GM23248 (cell line): ENCODE results near the gene MDM4. TPM values are rescaled to one million over a fixed set of nuclear protein-coding genes. Genes with fewer than 3 reads are reported as not detected.

Experiments used
- DNase-seq: peaks from one replicate; pipeline ENCODE4 v3.0.0-alpha.2; 2015
- H2AFZ ChIP-seq: fragments of 200-600 bp; sonication (generic); 2 replicates; pipeline ENCODE4 v1.6.1; 2016; ENCODE audit warnings: antibody characterized with exemption
- H3F3A ChIP-seq: fragments of 200-600 bp; sonication (generic); 2 replicates; pipeline ENCODE4 v1.6.1; 2016; ENCODE audit warnings: mild to moderate bottlenecking, antibody characterized with exemption, mixed run types; ENCODE audit not compliant: insufficient read depth
- H3K27ac ChIP-seq: fragments of 200-600 bp; sonication (generic); 2 replicates; pipeline ENCODE4 v1.5.1; 2016; ENCODE audit warnings: mild to moderate bottlenecking
- H3K27me3 ChIP-seq: fragments of 200-600 bp; sonication (generic); replicated peaks from 2 replicates; pipeline ENCODE4 v1.6.1; 2016; ENCODE audit warnings: mild to moderate bottlenecking; ENCODE audit not compliant: insufficient read depth
- H3K36me3 ChIP-seq: fragments of 200-600 bp; sonication (generic); 2 replicates; pipeline ENCODE4 v1.6.1; 2016; ENCODE audit warnings: low read depth, mild to moderate bottlenecking
- H3K4me1 ChIP-seq: fragments of 200-600 bp; sonication (generic); 2 replicates; pipeline ENCODE4 v1.6.1; 2016; ENCODE audit warnings: mild to moderate bottlenecking; ENCODE audit not compliant: insufficient read depth
- H3K4me2 ChIP-seq: fragments of 200-600 bp; sonication (generic); one replicate; pipeline ENCODE4 v1.6.1; 2016; ENCODE audit warnings: mild to moderate bottlenecking; ENCODE audit not compliant: unreplicated experiment
- H3K4me3 ChIP-seq: fragments of 200-600 bp; sonication (generic); 2 replicates; pipeline ENCODE4 v1.5.1; 2016; ENCODE audit warnings: mild to moderate bottlenecking
- H3K79me2 ChIP-seq: fragments of 200-600 bp; sonication (generic); 2 replicates; pipeline ENCODE4 v1.6.1; 2016; ENCODE audit warnings: mild to moderate bottlenecking; ENCODE audit not compliant: insufficient read depth
- H3K9ac ChIP-seq: fragments of 200-600 bp; sonication (generic); 2 replicates; pipeline ENCODE4 v1.6.1; 2016; ENCODE audit warnings: mild to moderate bottlenecking
- H3K9me2 ChIP-seq: fragments of 200-600 bp; sonication (generic); 2 replicates; pipeline ENCODE4 v1.6.1; 2016; ENCODE audit warnings: mixed run types, mild to moderate bottlenecking, moderate library complexity; ENCODE audit not compliant: insufficient read depth
- H3K9me3 ChIP-seq: fragments of 200-600 bp; sonication (generic); one replicate; pipeline ENCODE4 v1.6.1; 2017; ENCODE audit warnings: low read depth
- H4K20me1 ChIP-seq: fragments of 200-600 bp; sonication (generic); 2 replicates; pipeline ENCODE4 v1.6.0; 2016; ENCODE audit not compliant: insufficient read depth
- EZH2 ChIP-seq: fragments of 200-600 bp; sonication (generic); IDR thresholded peaks from 2 replicates; pipeline ENCODE4 v1.6.1; 2018; ENCODE audit warnings: antibody characterized with exemption, mild to moderate bottlenecking; ENCODE audit not compliant: insufficient read depth, poor library complexity, severe bottlenecking
- EZH2phosphoT487 ChIP-seq: fragments of 200-600 bp; sonication (generic); IDR thresholded peaks from 2 replicates; pipeline ENCODE4 v1.6.1; 2018; ENCODE audit warnings: antibody characterized with exemption, moderate library complexity, mild to moderate bottlenecking, low read depth; ENCODE audit not compliant: insufficient read depth
- WGBS, 2 experiments: methylation state at CpG; one replicate each; pipeline ENCODE4 v1.1.6; 2015 to 2017; ENCODE audit warnings: low lambda C conversion rate in 2 of 2, low coverage in 1 of 2; ENCODE audit errors: missing lambda C conversion rate in 2 of 2; 5-methylcytosine and 5-hydroxymethylcytosine counted together
- in situ Hi-C: fragments of 300-500 bp; cut with MboI; formaldehyde crosslinking; loops from 2 replicates; pipeline ENCODE4 v1.15.0; 2020
- polyA plus RNA-seq: library from polyadenylated mRNA; unstranded; fragments of >200 nt; fragmentation: Nextera tagmentation; extraction: Ambion mirVana; gene quantifications from 2 replicates; pipeline ENCODE4 v1.2.1, GENCODE V29; 2016
- total RNA-seq: library from RNA; depleted of rRNA; stranded (reverse); fragments of >200 nt; shearing (Covaris generic); gene quantifications from 2 replicates; pipeline ENCODE4 v1.2.3, GENCODE V29; 2014

The MDM4 gene
- total and polyA plus RNA-seq, 2 experiments from 2014 or later, result 9.6 to 12.6 TPM

DNA sequence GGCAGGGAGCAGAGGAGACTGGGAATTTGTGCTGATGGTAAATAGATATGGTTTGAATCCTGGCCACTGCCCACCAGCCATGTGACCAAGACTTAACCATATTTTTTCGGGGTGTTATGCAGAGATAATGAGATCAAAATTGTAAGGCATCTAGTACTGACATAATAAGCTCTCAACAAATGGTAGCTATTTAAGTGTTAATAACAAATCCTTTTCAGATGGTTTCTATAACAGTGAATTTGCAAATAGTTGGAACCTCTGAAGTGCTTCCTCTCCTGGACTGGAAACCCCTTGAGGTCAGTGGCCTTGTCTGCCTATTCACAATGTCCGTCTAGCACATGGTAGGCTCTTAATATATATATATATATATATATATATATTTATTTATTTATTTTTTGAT lies 64.7 kb downstream of the MDM4 start:
- no peak for TF ChIP-seq EZH2phosphoT487
- TF ChIP-seq EZH2, result no peak
- in situ Hi-C loops, result no loop called here
- H3K4me1 ChIP-seq, result no peaks in the 10 kb centered on the region
- no peak overlapping the region for H3K9ac ChIP-seq
- no peaks in the 10 kb centered on the region for H3K9me2 ChIP-seq
- no peak overlapping the region for H3K4me3 ChIP-seq
- no peak overlapping the region for H2AFZ ChIP-seq
- no peaks in the 10 kb centered on the region for H3K27me3 ChIP-seq
- H3K79me2 ChIP-seq, result no peaks in the 10 kb centered on the region
- no peaks in the 10 kb centered on the region for H3K9me3 ChIP-seq
- 86 to 90% methylated on average over 2 of the region's 2 CpGs for WGBS, 2 experiments
- H3K4me2 ChIP-seq, result no peak overlapping the region
- DNase-seq, result no peak
- no peaks in the 10 kb centered on the region for H4K20me1 ChIP-seq
- H3K36me3 ChIP-seq, result no peaks in the 10 kb centered on the region
- no peaks in the 10 kb centered on the region for H3F3A ChIP-seq
- no peak overlapping the region for H3K27ac ChIP-seq

DNA sequence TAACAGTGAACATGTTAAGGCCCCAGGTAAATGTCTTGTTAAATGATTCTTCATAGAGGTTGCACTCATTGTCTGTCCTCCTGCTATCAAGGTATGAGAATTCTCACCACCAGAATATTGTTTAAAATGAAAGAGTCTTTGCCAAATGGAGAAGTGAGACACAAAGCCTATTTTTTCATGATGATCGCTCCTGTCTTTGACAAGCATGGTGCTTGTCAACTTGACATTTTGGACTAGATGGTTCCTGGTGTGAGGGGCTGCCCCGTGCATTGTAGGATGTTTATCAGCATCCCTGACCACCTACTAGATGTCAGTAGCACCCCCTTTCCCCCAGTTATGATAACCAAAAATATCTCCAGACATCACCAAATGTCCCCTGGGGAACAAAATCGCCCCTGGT lies 65.6 kb downstream of the MDM4 start:
- Histone ChIP-seq H3K27ac (no peak overlapping the region), H4K20me1 (no peaks in the 10 kb centered on the region), H3K9me2 (no peaks in the 10 kb centered on the region), H2AFZ (no peak overlapping the region), H3K4me1 (no peaks in the 10 kb centered on the region), H3K27me3 (no peaks in the 10 kb centered on the region), H3K4me2 (no peak overlapping the region), H3K9ac (no peak overlapping the region), H3K36me3 (no peaks in the 10 kb centered on the region), H3K9me3 (no peaks in the 10 kb centered on the region), H3K4me3 (no peak overlapping the region), H3F3A (no peaks in the 10 kb centered on the region), H3K79me2 (no peaks in the 10 kb centered on the region)
- WGBS, 2 experiments, result 95 to 97% methylated on average over 3 of the region's 3 CpGs
- TF ChIP-seq EZH2 (no peak), EZH2phosphoT487 (no peak)
- in situ Hi-C loops, result no loop called here
- DNase-seq, result no peak

DNA sequence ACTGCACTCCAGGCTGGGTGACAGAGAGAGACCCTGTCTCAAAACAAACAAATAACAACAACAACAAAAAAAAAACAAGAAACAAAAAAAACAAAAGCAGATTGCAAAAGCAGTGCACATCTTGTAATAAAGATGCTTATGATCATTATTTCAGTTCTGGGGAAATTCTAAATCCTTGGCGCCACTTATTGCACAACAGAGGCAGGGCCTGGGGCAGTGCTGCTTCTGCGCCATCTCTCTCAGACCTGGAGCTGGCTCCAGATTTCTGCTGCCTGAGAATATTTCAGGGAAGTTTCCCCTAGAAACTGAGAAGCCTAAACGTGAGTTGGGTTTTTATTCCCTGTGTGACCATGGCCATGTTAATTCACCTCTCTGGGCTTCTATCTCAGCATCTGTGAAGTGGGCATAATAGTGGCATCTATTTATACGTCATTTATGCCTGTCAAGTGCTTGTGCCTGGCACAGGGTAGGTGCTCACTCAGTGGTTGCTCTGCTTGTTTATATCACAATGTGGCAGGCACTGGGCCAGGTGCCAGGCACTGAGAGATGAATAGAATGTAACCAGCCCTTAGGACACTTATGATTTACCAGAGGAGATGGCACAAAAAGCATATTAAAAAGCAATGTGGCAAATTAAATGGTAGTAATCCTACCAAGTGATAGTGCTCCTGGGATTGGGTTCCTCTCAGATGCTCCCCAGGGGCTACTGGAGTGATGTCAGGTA lies 67.9 kb downstream of the MDM4 start:
- no peak for TF ChIP-seq EZH2phosphoT487
- TF ChIP-seq EZH2, result no peak
- Histone ChIP-seq H3K27ac (no peak overlapping the region), H3K27me3 (no peaks in the 10 kb centered on the region), H3K4me2 (no peak overlapping the region), H3K4me1 (peaks cover 1% of the 10 kb centered on the region; the same call in 1 of the 2 replicates), H3K36me3 (no peaks in the 10 kb centered on the region), H3K9ac (no peak overlapping the region), H4K20me1 (no peaks in the 10 kb centered on the region), H3K9me2 (no peaks in the 10 kb centered on the region), H3K9me3 (no peaks in the 10 kb centered on the region), H3K4me3 (no peak overlapping the region), H3K79me2 (no peaks in the 10 kb centered on the region), H2AFZ (no peak overlapping the region), H3F3A (no peaks in the 10 kb centered on the region)
- in situ Hi-C loops, result no loop called here
- DNase-seq, result no peak
- 70 to 71% methylated on average over 4 of the region's 4 CpGs for WGBS, 2 experiments

GRCh38 chr1:204584699-204585372 lies 68.6 kb downstream of the MDM4 start:
- no peak overlapping the region for H3K4me3 ChIP-seq
- no peak for DNase-seq
- no peaks in the 10 kb centered on the region for H3K9me3 ChIP-seq
- H3K4me1 ChIP-seq, result peaks cover 5% of the 10 kb centered on the region; the same call in 1 of the 2 replicates
- in situ Hi-C loops, result no loop called here
- no peaks in the 10 kb centered on the region for H3K79me2 ChIP-seq
- no peaks in the 10 kb centered on the region for H3K9me2 ChIP-seq
- no peaks in the 10 kb centered on the region for H4K20me1 ChIP-seq
- no peak overlapping the region for H2AFZ ChIP-seq
- H3K27me3 ChIP-seq, result no peaks in the 10 kb centered on the region
- no peak overlapping the region for H3K9ac ChIP-seq
- no peak overlapping the region for H3K27ac ChIP-seq
- no peak overlapping the region for H3K4me2 ChIP-seq
- no peaks in the 10 kb centered on the region for H3F3A ChIP-seq
- TF ChIP-seq EZH2phosphoT487 (no peak), EZH2 (no peak)
- H3K36me3 ChIP-seq, result no peaks in the 10 kb centered on the region
- 73 to 76% methylated on average over 11 of the region's 11 CpGs for WGBS, 2 experiments
